Prostate gland (tissue), 2 donors: ENCODE data around the gene TRAK1.

Experiments
- POLR2A ChIP-seq: fragments of 450-650 bp; IDR thresholded peaks from one replicate; pipeline ENCODE4 v1.6.1; 2016; ENCODE audit warnings: antibody characterized with exemption, mild to moderate bottlenecking
- TF ChIP-seq, protein P1 (sequence below), 4 experiments: fragments of 200-600 bp in 2 of 4; fragments of 450-650 bp in 2 of 4; sonication (generic) in 2 of 4; IDR thresholded peaks; 1 replicate in 3 of 4; 2 replicates in 1 of 4; pipeline ENCODE4 v1.5.1; 2016 to 2019; ENCODE audit warnings: antibody characterized with exemption in 4 of 4, mild to moderate bottlenecking in 2 of 4, moderate library complexity in 2 of 4

DNA sequence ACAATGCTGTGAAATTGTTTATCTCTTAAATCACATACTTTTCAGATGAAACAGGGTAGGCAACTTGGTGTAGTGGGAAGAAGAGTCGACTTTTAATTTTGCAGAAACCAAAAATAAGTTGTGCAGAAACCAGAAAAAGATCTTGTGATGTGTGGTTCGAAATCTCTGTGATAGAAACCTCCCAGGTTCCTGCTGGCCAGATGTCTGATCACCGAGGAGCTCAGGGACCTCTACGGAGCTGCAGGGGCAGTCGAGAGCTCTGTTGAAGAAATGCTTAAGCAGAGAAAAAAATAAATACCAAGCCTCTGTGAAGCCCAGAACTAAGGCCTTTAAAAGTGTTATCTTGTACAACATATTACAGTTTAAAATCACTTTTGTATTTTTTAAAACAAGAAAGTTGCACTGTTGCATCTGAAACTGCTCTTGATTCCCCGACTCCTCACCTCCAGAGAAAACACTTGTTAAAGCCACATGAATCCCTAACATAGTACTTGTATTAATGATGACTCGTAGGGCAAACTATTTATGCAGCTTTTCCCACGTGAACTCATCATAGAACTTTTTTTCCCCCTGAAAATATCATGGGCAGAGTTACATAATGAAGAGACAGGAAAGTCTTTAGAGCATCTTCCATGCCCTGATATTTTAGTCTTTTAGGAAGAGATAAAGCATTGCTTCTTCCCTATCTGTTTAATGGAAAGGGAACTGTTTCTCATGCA, 123.6 kb downstream of the TRAK1 start:
- no peak for TF ChIP-seq POLR2A
- TF ChIP-seq, protein P1, sequence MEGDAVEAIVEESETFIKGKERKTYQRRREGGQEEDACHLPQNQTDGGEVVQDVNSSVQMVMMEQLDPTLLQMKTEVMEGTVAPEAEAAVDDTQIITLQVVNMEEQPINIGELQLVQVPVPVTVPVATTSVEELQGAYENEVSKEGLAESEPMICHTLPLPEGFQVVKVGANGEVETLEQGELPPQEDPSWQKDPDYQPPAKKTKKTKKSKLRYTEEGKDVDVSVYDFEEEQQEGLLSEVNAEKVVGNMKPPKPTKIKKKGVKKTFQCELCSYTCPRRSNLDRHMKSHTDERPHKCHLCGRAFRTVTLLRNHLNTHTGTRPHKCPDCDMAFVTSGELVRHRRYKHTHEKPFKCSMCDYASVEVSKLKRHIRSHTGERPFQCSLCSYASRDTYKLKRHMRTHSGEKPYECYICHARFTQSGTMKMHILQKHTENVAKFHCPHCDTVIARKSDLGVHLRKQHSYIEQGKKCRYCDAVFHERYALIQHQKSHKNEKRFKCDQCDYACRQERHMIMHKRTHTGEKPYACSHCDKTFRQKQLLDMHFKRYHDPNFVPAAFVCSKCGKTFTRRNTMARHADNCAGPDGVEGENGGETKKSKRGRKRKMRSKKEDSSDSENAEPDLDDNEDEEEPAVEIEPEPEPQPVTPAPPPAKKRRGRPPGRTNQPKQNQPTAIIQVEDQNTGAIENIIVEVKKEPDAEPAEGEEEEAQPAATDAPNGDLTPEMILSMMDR (IDR thresholded peaks at IDR 0.05): no peak
